GM19043 (cell line): ENCODE data around the gene CHKA.

Experiments
- ATAC-seq: cut with Tn5 transposase; IDR thresholded peaks from one replicate; pipeline ENCODE4 v1.9.1; 2021; ENCODE audit warnings: low read depth; ENCODE audit not compliant: unreplicated experiment

Gene CHKA

DNA sequence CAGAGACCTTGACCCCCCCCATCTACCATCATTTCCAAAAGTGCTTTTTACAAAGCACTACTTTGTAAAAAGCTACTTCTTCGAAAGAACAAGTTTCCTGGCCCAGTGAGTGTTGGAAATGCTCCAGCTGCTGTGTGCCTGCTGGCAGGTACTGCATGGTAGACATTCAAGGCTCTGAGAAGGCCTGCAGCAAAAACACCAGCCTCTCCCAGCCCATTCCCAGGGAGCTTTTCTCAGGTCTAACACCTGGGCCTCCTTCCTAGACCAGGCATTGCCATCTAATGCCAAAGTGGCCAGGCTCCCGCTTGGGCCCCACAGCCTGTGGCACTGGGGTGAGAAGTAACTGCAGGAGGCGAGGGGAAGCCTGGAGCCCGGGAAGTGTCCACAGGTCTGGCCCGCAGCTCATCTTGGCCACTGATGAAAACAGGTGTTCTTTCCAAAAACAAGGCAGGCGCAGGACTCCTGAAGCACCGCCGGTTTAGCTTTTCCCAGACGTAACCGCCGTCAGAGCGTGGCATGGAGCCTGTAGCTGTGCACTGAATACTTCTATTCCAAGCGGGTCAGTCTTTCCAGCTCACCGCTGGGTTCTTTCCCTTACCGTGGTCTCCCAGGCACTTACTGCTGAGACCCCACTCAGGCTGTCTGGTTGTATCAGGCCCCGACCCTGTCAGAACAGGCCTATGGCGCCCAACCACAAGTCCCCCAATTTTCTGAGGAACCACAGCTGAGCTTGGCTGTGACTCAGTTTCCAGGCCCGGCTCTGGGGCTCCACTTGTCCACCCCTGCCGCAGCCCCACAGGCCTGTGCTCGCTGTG is 83.6 kb downstream of the CHKA start:
- no peak for ATAC-seq

DNA sequence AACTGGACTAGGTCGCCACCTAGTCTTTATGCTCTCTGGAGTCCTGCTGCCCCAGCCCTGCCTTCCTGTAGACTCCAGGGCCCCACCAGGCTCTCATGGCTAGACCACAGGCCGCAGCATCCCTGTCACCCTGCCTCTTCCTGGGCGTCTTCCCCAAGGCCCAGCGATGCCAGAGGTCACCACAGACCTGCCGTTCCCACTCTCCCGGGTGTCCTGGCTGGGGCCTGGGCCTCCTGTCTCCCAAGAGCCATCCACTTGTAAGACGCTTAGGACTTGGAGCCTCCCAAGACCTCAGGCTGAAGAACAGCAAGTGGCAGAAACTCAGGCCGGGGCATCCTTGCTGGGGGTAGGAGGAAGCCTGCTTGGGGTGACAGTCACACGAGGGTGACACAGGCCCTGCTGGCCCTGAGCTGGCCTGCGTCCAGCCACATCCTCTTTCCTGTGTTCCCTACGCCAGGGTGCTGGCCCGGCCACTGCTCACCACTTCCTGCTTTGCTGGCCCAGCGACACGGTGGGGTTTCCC is 84.4 kb downstream of the CHKA start:
- ATAC-seq: no peak

DNA sequence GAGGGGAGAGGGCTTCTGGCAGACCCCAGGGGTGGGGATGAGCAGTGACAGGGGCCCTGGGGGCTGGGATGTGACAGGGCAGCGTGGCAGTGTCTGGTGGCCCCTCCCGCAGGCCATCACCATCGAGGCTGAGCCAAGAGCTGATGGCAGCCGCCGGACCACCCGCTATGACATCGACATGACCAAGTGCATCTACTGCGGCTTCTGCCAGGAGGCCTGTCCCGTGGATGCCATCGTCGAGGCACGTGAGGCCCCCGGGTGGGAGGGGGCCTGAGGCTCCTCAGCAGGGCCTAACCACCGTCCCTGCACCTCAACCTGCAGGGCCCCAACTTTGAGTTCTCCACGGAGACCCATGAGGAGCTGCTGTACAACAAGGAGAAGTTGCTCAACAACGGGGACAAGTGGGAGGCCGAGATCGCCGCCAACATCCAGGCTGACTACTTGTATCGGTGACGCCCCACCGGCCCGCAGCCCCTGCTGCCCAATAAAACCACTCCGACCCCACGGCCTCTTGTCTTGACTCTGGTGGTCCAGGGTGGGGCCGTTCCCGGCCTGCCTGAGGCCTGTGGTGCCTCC is 85.0 kb downstream of the CHKA start:
- no peak for ATAC-seq

DNA sequence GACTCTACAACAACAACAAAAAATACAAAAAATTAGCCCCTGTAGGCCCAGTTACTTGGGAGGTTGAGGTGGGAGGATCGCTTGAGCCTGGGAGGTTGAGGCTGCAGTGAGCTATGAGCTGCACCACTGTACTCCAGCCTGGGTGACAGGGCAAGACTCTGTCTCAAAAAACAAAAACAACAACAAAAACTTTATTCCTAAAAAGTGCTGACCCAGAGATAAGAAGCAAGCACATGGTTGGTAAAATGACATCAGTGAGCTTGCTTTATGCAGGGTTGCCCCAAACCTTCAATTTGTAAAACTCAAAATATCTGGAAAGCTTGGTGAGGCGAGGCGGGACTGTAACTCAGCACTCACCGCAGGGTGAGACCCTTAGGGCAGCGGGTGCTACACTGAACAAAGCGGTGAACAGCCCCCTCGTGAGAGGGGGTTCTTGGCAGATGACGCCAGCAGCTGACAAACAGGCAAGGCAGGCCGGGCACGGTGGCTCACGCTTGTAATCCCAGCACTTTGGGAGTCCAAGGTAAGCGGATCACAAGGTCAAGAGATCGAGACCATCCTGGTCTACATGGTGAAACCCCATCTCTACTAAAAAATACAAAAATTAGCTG is 85.8 kb downstream of the CHKA start:
- ATAC-seq: no peak

DNA sequence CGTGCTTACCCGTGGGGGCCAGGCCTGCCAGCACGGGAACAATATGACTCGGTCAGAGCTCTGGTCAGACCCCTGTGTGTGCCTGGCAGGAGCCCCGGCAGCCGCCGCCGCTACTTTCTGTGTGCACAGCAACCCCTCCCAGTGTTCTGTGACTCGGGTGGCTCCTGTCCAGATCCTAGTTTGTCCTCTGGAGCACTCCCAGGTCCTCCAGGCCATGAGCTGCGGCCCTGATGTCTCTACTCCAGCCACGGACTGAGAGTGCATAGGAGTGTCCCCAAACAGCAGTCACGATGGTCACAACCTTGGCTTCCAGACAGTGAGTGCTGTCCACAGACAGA is 87.5 kb downstream of the CHKA start:
- no peak for ATAC-seq

DNA sequence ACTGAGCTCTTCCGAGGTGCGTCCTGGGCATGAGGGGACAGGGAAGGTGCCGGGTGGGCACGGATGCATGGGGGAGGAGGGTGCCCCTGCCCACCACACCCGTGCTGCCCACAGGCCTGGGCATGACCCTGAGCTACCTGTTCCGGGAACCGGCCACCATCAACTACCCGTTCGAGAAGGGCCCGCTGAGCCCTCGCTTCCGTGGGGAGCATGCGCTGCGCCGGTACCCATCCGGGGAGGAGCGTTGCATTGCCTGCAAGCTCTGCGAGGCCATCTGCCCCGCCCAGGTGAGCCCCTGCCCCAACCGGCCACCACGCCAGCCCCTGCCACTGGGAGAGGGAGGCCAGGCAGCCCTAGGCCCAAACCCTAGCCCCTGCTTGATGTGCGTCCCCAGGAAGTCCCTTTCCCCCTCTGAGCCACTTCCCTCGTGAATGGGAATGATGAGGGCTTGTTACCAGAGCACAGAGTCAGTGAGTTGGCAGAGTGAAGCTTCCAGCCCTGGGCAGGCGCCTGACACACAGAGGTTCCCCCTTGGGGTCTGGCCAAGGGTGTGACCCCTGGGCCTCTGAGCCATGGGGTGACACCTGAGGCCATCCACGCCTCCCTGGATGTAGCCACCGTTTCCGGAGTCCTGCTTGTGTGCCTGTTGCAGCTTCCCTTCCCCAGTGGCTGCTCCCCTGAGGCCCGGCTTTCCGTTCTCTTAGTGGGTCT is 88.0 kb downstream of the CHKA start:
- no peak for ATAC-seq

DNA sequence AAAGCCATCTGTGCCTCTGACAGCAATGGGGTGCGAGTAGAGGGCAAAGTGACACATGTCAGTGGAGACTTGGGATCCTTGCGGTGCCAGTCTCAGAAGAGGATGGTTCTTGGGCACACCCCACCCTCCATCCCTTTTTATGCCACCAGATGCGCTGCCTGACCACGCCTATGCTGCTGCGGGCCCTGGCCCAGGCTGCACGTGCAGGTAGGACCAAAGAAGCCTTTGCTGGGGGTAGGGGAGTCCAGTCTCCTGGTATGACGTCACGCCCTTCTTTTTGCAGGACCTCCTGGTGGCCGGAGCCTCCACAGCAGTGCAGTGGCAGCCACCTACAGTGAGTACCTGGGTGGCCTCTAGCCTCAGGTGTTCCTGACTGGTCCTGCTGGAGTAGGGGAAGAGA is 89.2 kb downstream of the CHKA start:
- ATAC-seq: no peak

DNA sequence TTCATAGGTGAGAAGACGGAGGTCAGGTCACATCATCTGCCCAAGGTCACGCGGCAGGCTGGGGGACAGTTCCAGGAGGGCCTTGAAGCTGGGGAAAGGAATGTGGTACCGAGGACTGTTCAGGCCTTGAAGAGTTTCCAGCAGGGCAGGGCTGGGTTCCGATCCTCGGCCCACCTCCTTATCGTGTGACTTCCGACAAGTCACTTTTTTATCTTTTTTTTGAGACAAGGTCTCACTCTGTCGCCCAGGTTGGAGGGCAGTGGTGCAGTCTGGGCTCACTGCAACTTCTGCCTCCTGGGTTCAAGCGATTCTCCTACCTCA is 90.1 kb downstream of the CHKA start:
- ATAC-seq: no peak

DNA sequence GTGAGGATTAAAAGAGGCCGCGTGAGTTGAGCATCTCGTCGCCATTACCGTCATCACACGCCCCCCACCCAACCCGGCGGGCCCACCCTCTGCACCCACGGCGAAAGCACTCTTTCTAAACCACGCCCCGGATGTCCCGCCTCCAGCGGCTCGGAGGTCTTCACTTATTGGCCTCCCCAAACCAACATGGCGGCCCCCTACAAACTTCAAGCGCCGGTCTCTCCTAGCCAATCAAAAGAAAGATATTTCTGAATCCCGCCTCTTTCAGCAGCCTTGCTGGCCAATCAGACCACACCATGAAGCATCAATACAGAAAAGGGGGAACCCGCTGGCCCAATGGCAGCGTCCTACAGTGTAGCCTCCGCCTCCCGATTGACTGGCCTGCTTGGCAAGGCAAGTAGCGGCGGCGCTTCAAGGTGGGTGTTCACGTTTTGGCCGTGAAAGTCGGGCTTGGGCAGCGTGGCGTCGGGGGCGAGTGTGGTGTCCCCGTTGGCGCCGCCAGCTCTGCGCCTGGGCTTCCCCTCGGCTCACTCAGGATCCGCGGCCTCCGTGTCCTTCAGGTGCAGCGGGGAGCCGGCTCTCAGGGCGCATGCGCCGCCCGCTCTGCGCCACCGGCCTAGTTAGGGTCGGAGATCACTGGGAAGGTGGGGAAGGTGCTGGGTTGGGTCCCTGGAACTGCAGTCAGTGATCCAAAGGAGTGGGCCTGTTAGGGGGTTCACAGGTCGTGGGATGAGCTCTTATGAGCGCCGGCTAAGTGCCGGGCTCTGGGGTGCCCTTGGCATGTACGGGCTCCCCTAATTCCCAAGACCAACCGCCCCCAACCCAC is 90.7 kb downstream of the CHKA start, which contains the start of gene NDUFS8:
Gene NDUFS8, plus strand, starts transcription at position 364 of the 826 bp plus-strand sequence. CDS start 1,471 bp downstream, outside the sequence.
- peak; percentile 91 for ATAC-seq

DNA sequence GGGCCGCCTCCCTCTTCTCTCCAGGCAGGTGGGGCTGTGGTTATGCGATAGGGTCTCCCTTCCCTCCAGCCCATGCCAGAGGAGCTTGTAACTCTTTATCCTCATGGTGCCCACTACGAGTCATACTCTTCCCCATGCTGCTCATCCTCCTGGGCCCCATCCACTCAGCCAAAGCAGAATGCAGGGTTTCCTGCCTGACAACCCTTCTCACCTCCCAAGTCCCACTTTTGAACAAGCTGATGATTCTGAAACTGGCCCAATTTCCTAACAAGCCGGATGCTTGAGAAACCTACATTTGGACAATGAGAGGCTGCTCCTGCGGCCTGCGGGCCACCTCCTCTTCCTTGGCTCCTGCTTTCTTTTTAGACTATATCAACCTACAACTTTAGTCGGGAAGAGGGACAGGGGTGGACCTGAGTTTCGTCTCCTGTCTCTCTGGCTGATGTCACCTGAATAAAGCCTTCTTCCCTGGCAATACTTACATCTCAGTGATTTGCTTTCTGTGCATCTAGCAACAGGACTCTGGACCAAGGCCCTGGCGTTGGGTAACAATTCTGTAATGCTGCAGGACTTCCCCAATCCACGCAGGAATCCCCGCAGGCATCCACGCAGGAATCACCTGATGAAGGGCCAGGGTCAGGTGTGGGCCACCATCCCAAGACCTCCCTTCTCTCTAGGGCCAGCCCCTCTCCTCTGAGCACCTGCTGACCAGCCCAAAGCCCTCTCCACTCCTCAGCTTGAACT is 92.2 kb downstream of the CHKA start:
- no peak for ATAC-seq

DNA sequence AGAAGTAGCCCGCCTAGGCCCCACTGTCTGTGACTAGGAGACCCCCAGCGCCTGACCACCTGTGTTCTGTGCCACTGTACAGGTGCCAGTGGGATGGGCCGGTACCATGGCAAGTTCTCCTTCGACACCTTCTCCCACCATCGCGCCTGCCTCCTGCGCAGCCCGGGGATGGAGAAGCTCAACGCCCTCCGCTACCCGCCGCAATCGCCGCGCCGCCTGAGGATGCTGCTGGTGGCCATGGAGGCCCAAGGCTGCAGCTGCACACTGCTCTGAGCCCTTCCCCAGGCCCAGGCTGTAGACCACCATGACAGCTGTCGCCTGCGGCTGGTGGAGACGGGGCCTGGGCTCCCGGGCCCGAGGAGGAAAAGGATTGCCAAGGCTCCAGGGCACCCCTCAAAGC is 93.5 kb downstream of the CHKA start:
- no peak for ATAC-seq

DNA sequence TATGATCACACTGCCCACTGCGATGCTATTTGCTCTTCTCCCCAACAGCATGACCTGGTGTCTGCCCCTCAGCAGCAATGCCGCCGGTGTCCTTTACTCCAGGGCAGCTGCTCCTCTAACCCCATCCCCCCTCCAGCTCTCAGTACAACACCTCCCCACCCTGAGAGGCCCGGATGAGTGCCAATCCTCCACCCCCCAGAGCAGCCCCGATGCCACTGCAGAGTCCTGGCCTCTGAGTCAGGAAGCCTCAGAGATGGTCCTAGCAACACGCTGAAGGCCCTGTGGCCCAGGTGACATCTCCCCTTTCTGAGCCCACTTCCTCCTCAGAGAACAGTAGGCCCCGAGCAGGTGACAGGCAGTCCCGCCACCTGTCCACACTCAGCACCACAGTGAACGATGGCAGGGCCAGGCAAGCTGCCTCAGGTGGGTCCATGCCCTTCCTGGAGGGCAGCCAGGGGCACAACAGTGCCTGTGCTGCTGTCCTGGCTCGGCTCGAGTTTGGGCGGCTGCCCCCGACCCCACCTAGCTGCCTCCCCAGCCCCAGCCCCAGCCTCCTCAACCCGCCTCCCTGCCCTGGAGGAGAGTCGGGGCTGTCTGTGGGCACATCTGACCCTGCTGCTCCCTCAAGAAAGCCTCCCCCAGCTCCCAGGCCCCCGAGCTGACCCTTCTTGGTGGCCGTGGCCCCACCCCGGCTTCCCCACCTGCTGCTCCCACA is 94.6 kb downstream of the CHKA start:
- ATAC-seq: no peak

DNA sequence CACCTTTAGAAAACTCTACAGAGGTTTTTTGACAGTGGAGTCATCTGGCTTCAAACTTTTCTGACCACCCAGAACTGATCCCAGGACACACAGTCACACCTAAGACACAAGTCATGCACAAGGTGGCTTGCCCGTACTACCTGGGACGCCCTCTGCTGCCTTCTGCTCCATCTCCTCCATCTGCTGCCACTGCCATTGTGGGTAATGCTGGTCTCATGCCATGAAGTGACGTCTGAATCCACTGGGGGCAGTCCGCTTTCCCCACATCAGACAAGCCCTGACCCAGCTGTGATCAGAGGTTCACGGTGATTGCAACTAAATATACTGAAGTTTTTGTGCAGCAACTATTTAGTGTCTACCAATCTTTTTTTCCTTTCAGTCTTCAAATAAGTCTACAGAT is 96.1 kb downstream of the CHKA start:
- ATAC-seq: no peak

DNA sequence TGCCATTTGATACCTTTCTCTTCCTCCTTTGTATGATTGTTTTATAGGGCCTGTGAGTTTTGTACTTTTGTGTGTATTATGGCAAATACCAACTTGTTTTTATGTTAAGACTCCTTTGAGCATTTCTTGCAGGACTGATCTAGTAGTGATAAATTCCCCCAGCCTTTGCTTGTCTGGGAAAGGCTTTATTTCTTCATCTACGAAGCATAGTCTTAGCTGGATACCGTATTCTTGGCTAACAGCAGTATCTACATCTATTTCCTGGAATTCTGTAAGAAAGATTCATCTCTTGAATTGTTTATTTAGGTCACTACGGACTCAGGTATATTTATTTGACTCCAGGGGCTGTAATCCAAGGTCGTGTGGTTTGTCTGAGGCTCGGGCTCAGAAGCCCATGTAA is 96.7 kb downstream of the CHKA start:
- no peak for ATAC-seq

DNA sequence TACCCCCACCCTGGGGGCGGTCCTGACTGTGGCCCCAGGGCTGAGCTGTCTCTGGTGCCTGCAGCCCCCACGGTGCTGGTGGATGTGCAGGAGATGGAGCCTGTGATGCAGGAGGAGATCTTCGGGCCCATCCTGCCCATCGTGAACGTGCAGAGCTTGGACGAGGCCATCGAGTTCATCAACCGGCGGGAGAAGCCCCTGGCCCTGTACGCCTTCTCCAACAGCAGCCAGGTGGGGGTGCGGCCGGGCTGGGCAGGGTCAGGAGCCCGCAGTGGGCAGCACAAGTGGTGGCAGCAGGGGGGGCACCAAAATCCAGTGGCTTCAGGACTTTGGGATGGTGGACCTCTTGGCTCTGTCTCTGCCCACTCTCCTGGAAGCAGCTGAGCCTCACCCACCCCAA is 98.7 kb downstream of the CHKA start:
- no peak for ATAC-seq

DNA sequence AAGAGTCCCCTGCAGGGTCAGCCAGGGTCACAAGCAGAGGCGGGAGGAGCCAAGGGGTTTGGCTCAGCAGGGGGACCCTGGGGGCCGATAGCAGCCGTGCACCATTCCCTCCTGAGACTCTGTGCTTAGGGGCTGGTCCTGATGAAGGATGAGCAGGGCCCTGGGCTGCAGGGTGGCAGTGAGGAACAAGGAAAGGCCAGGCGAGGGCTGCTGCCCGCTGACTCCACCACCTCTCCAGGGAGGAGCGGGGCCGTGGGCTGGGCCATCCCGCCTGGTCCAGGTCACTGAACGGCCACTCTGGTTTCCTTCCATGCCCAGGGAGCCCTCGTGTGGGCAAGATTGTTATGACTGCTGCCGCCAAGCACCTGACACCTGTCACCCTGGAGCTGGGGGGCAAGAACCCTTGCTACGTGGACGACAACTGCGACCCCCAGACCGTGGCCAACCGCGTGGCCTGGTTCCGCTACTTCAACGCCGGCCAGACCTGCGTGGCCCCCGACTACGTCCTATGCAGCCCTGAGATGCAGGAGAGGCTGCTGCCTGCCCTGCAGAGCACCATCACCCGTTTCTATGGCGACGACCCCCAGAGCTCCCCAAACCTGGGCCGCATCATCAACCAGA is 99.9 kb downstream of the CHKA start:
- no peak for ATAC-seq

DNA sequence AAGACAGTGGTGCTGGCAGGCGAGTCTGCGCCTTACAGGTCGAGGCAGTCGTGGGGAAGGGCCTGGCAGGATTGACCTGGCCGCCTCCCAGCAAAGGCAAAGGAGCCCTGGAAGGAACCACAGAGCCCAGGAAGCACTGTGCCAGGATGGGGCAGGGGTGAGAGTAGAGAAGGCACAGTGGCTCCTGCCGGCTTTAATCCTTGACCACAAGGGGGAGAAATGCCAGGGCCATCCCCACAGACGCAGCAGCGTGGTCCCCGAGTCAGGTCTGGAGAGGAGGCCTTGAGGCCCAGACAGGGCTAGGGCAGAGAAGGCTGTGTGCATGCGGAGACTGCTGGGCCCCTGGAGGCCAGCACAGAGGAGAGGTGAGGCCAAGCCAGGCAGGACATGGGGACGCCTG is 100.6 kb downstream of the CHKA start:
- ATAC-seq: no peak

DNA sequence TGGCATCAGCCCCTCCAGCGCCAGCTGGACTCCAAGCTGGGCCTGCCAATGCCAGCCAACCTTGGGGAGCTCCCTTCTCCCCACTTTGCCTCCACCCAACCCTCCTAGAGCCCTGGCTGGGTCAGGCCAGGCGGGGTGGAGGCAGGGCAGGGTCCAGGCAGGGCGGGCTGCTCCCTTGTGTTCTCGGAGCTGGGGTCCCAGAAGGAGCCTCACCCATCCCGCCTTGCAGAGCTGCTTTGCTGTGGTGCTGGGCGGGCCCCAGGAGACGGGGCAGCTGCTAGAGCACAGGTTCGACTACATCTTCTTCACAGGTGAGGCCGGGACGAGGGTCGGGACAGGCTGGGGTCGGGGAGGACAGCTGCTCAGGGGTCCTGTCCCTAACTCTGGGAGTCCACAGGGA is 101.7 kb downstream of the CHKA start:
- no peak for ATAC-seq

DNA sequence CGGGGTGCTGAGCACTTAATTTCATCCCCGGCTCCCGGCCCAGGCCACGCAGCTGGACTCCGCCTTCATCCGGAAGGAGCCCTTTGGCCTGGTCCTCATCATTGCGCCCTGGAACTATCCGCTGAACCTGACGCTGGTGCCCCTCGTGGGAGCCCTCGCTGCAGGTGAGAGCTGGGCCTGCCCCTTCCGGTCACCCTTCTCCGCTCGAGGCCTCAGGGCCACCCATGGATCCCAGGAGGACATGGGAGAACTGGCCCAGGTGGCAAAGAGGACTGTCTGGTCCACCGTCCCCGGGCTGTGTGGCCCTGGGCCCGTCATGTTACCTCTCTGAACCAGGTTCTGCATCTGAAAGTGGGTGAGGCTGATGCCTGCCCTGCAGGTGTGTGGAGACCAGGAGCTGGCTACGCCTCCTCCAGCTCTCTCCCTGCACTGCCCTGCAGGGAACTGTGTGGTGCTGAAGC is 102.4 kb downstream of the CHKA start:
- ATAC-seq: no peak
